AG10803 (cell line): ENCODE data around the gene MCTP1.

Experiments
- DNase-seq: peaks from one replicate; pipeline ENCODE4 v3.0.0; 2010; ENCODE audit warnings: low read depth
- H3K4me3 ChIP-seq: 2 replicates; pipeline ENCODE4 v1.5.1; 2011; ENCODE audit warnings: mild to moderate bottlenecking, low read length, control low read depth
- CTCF ChIP-seq: conservative IDR thresholded peaks from 2 replicates; pipeline ENCODE4 v1.5.1; 2011; ENCODE audit warnings: mild to moderate bottlenecking, low read length, control low read depth, inconsistent platforms

Gene MCTP1

GRCh38 chr5:95029569-95030366 is 255.1 kb downstream of the MCTP1 start:
- no peak for TF ChIP-seq CTCF
- DNase-seq = no peak
- H3K4me3 ChIP-seq = no peak overlapping the region

- H3K4me3 ChIP-seq = no peak overlapping the region
- DNase-seq = no peak
- TF ChIP-seq CTCF = no peak
Observed at GRCh38 chr5:95027775-95028174, 257.1 kb downstream of the MCTP1 start.

GRCh38 chr5:95027151-95027721 is 257.7 kb downstream of the MCTP1 start:
- TF ChIP-seq CTCF = no peak
- no peak for DNase-seq

GRCh38 chr5:95026718-95027117 is 258.2 kb downstream of the MCTP1 start:
- no peak for DNase-seq
- TF ChIP-seq CTCF = no peak
- no peak overlapping the region for H3K4me3 ChIP-seq

More at GRCh38 chr5:95027151-95027721, 257.7 kb downstream of the MCTP1 start:
- no peak overlapping the region for H3K4me3 ChIP-seq

- TF ChIP-seq CTCF = no peak
- no peak for DNase-seq
- no peak overlapping the region for H3K4me3 ChIP-seq
Observed at GRCh38 chr5:95022967-95023695, 261.8 kb downstream of the MCTP1 start.

GRCh38 chr5:95020345-95020744 is 264.5 kb downstream of the MCTP1 start:
- H3K4me3 ChIP-seq = no peak overlapping the region
- TF ChIP-seq CTCF = no peak
- no peak for DNase-seq
